ENCODE measurements around the gene FOXN3. TPM values are rescaled to one million over a fixed set of nuclear protein-coding genes. Genes with fewer than 3 reads are reported as not detected.

FOXN3 gene
- total RNA-seq, 2 donors from 2014 or later: 53.9 to 141 TPM

DNA sequence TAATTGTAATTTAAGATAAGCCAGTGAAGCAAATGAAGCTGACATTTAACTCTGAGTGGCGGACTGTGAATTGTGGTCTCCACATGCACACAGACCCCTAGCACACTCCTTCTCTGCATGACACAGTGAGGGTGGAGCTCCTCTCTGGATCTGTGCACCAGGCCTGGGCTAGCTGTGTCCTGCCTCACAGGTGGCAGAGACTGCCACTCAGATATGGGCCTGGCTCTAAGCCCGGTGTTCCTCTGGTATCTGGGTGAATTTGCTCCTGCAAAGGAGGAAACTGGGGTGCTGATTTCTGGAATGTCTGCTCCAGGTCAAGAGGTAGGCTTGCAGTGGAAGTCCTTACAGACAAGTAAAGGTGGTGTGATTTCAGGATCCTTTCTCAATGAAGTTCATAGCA is 282.4 kb downstream of the FOXN3 start:
- intact Hi-C loops (cut with DNase I): no loop called here
- no peak overlapping the region for H3K4me3 ChIP-seq
- no peaks in the 10 kb centered on the region for H3K4me1 ChIP-seq (replicated peaks)
- H3K27ac ChIP-seq: no peak overlapping the region
- TF ChIP-seq POLR2A (IDR thresholded peaks at IDR 0.05): no peak
- no peak for TF ChIP-seq POLR2AphosphoS5 (IDR thresholded peaks at IDR 0.05)
- TF ChIP-seq CTCF (IDR thresholded peaks at IDR 0.05): no peak
- DNase-seq (ENCODE audit: low spot score): no peak
- H3K36me3 ChIP-seq: no peaks in the 10 kb centered on the region
- no peaks in the 10 kb centered on the region for H3K27me3 ChIP-seq (replicated peaks; ENCODE audit: insufficient read depth)
- 72% methylated on average over 2 of the region's 2 CpGs for WGBS
- no peaks in the 10 kb centered on the region for H3K9me3 ChIP-seq

DNA sequence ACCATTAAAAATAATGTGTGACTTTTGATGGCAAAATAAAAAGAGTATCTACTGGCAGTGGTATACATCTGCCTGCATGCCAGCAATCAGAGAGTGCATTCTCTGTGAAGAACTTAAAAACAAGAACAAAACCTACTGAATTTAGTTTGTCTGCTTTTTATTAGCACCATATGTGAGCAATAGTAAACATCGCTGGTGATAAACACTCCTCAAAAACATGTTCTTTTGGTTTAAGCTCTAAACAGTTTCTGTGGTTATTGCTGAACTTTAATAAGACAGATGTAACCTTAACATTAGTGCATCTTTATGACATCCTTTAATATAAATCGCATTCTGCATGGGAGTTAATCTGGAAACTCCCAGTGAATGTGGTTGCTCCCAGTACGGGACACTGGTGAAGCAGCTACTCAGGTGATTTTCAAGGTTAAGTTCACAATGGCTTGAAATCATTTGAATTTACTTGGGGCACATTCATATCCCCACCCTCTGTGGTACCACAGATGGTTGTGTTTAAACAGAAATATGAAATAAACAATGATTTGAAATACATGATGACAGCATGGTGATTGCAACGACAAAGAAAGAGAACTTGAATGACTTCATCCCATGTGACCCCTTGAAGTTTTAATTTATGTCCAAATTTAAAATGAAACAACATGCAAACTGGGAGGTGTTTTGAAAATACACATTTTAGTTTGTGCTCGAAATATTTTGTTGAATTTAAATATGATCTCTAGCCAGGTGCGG is 285.9 kb downstream of the FOXN3 start:
- Histone ChIP-seq H3K9me3 (no peaks in the 10 kb centered on the region), H3K27ac (no peak overlapping the region), H3K4me3 (no peak overlapping the region), H3K4me1 (replicated peaks) (no peaks in the 10 kb centered on the region), H3K36me3 (no peaks in the 10 kb centered on the region), H3K27me3 (replicated peaks; ENCODE audit: insufficient read depth) (no peaks in the 10 kb centered on the region)
- 84% methylated on average over 6 of the region's 6 CpGs for WGBS
- no peak for DNase-seq (ENCODE audit: low spot score)
- TF ChIP-seq POLR2AphosphoS5 (IDR thresholded peaks at IDR 0.05): no peak
- no peak for TF ChIP-seq CTCF (IDR thresholded peaks at IDR 0.05)
- no peak for TF ChIP-seq POLR2A (IDR thresholded peaks at IDR 0.05)
- intact Hi-C loops (cut with DNase I): no loop called here

DNA sequence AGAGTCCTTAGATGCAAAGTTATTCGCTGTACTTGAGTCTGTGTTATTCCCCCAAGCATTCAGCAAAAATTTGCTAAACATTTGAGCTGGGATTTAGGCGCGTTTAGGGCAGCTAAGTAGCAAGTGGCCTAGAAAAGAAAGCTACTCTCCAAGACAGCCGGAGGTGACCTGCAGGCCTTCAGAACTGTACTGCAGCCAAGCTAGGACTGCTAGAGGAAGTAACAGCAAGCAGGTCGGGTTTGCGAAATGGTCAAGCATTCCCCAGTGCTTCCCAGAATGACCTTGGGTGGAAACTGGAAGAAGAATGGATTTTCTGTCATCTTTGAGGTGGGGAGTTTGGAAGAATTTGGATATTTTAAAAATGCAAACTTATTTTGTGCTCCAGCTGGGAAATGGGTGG is 287.5 kb downstream of the FOXN3 start:
- no peak for DNase-seq (ENCODE audit: low spot score)
- TF ChIP-seq CTCF (IDR thresholded peaks at IDR 0.05): no peak
- H3K4me1 ChIP-seq (replicated peaks): no peaks in the 10 kb centered on the region
- intact Hi-C loops (cut with DNase I): no loop called here
- no peak overlapping the region for H3K27ac ChIP-seq
- H3K27me3 ChIP-seq (replicated peaks; ENCODE audit: insufficient read depth): no peaks in the 10 kb centered on the region
- H3K9me3 ChIP-seq: no peaks in the 10 kb centered on the region
- H3K36me3 ChIP-seq: no peaks in the 10 kb centered on the region
- no peak overlapping the region for H3K4me3 ChIP-seq
- WGBS: 85% methylated on average over 6 of the region's 6 CpGs

DNA sequence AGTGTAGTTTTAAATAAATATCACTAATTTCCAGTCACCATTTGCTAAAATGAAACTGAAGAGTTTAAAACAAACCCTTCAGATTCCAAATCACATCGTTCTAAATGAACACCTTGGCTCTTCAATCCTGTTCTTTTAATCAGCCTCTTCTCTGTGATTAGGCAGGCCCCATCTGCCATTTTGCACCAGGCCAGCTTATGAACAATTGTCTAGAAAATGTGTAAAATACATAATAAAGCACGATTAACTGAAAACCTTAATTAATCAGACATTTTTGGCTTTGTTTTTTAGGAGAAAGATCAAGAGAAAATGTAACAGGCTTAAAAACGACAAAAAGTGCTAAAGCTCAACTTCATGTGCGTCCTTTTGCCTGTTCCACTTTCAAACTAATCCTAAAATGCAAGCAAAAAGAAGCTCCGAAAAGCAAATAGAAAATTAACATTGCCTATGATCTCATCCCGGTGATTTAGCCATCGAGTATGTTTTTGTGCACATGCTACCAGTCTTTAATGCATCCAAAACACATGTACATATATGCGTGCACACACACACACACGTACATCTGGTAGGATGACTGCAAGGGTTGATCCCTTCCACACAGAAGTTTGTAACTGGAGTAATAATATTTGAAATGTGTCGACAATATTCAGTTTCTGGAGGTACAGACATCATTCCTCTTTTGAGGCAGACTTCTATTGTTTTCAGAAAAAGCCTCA is 288.6 kb downstream of the FOXN3 start:
- no peaks in the 10 kb centered on the region for H3K27me3 ChIP-seq (replicated peaks; ENCODE audit: insufficient read depth)
- DNase-seq (ENCODE audit: low spot score): no peak
- H3K4me3 ChIP-seq: no peak overlapping the region
- TF ChIP-seq CTCF (IDR thresholded peaks at IDR 0.05): no peak
- no peak for TF ChIP-seq POLR2AphosphoS5 (IDR thresholded peaks at IDR 0.05)
- TF ChIP-seq POLR2A (IDR thresholded peaks at IDR 0.05): no peak
- WGBS: 94% methylated on average over 10 of the region's 10 CpGs
- no peaks in the 10 kb centered on the region for H3K9me3 ChIP-seq
- intact Hi-C loops (cut with DNase I): no loop called here
- no peak overlapping the region for H3K27ac ChIP-seq
- no peaks in the 10 kb centered on the region for H3K36me3 ChIP-seq
- H3K4me1 ChIP-seq (replicated peaks): no peaks in the 10 kb centered on the region

DNA sequence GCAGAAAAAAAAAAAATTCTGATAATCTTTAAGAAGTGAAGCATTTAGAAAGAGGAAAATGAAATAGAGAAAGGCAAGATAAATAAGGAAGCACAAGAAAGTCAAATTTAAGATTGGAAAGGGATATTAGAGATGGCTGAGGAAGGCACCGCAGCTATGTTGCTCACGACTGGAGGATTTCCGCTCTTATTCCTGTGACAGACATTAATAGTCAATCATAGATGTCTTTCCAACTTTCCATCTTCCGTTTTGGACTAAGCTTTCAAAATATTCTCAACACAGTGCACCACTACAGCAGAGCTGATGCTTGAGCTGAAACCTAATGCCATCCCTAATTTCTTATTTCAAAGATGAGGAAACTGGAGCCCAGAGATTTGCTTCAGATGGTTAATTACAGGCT is 290.6 kb downstream of the FOXN3 start:
- no peak overlapping the region for H3K4me3 ChIP-seq
- H3K9me3 ChIP-seq: no peaks in the 10 kb centered on the region
- no peaks in the 10 kb centered on the region for H3K4me1 ChIP-seq (replicated peaks)
- no peak overlapping the region for H3K27ac ChIP-seq
- intact Hi-C loops (cut with DNase I): no loop called here
- no peaks in the 10 kb centered on the region for H3K36me3 ChIP-seq
- no peak for TF ChIP-seq POLR2AphosphoS5 (IDR thresholded peaks at IDR 0.05)
- no peak for TF ChIP-seq CTCF (IDR thresholded peaks at IDR 0.05)
- TF ChIP-seq POLR2A (IDR thresholded peaks at IDR 0.05): no peak
- 71% methylated on average over 4 of the region's 4 CpGs for WGBS
- no peaks in the 10 kb centered on the region for H3K27me3 ChIP-seq (replicated peaks; ENCODE audit: insufficient read depth)
- DNase-seq (ENCODE audit: low spot score): no peak
